RKO (cell line): ENCODE data around the gene UBL3.

Experiments used
- DNase-seq: peaks from one replicate; pipeline ENCODE4 v3.0.0-alpha.2; 2016; ENCODE audit warnings: low spot score

The UBL3 gene

DNA sequence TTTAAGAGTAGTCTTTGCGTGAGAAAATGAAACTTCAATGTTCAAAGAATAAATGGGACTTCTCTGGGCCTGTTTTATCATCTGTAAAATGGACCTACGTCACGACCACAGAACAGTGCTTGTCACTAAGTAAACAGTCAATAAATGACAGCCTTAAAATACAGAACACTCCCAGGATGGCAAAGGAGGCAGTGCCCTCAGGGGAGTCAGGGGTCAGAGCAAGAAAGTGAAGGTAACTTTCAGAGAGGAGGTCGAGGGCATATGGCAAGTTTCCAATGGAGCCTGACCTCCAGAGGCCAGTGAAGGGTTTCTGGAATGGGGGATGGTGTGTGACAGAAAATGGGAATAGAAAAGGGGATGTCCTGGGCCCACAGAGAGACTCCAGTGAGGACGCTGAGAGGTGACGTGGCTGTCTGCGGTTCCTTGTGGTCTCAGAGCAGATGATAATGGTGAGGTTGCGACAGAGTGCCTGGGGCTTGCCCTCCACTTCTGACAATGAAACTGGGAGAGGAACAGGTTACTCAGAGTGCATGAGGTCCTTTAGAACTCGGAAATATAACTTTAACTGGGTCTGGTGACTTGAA is 91.8 kb downstream of the UBL3 start:
- no peak for DNase-seq

DNA sequence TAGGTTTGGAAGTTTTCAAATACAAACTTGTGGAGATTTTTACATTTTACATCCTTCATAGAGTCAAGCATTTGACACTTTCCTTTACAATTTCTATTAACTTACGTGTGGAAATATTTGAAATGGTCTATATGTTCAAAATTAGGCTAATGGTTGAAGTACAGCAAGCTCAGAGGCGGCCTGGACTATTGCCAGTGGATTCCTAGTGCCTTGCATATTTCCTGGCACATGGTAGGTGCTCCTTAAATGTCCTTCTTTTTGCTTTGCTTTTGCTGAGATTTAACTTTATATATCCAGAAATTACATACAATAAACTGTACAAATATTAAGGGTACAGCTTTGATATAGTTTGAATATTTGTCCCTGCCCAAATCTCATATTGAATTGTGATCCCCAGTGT is 93.9 kb downstream of the UBL3 start:
- no peak for DNase-seq

DNA sequence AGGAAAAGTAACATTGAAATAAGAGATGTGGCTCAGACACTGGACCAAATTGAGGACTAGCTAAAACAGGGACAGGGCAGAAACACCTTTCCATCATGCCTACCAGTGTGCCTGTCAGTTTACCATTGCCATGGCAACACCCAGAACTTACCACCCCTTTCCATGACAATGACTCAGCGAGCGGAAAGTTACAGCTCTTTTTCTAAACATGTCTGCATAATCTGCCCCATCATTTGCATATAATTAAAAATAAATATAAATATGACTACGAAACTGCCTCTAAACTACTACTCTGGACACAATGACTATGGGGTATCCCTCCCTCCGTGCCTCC is 96.0 kb downstream of the UBL3 start:
- peak; percentile 35 for DNase-seq

- DNase-seq = no peak
Measured at GRCh38 chr13:29753618-29754472, 96.6 kb downstream of the UBL3 start.

DNA sequence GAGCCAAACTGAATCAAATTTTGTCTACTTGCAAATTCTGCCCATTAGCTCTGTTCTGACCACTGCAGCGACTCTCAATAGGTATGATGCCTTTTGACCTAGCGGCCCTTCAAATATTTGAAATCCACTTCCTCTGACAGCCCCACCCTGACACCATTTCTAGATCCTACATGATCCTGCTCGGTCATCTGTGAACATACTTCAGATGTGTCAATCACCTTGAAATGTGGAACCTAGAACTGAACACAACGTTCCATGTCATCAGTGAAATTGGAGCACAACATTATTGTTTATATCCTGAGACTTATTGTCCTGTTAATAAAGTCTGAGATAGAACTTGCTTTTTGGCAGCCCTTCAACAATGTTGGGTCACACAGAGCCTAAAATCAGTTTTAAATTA is 98.2 kb downstream of the UBL3 start:
- no peak for DNase-seq

DNA sequence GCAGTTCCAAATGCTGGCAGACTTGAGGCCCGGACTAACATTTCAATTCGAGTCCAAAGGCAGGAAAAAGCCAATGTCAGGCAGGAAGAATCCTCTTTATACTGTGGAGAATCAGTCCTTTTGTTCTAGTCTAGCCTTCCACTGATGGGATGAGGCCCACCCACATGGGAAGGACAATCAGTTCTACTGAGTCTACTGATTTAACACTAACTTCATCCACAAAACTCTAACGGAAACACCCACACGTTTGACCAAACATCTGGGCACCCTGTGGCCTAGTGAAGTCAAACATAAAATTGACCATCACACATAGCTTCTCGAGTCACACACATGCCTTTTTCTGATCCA is 100.3 kb downstream of the UBL3 start:
- no peak for DNase-seq

DNA sequence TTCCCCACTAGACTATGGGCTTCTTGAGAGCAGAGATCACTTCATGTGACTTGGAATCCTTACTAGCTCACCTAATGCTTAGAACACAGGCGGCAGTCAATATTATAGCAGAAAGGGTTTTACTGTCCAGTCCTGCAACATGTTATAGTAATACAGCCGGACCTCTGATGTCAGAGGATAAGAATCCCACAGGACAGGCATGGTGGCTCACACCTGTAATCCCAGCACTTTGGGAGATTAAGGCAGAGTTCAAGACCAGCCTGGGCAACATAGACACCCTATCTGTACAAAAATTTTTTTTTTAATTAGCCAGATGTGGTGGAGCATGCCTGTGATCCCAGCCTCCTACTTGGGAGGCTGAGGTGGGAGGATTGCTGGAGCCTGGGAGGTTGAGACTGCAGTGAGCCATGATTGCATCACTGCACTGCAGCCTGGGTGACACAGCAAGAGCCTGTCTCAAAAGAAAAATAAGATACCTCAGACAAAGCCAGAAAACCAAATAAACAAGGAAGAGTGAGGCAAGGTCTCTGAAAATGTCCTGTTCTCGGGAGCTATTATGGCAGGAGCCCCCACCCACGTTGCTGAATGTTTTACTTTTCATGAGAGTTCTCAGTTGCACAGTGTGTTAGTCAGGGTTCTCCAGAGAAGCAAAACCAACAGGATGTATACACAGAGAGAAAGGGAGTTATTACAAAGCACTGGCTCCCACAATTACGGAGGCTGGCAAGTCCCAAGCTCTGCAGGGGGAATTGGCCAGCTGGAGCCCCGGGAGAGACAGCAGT is 100.8 kb downstream of the UBL3 start:
- no peak for DNase-seq

- DNase-seq = no peak
Measured at GRCh38 chr13:29748097-29748496, 102.3 kb downstream of the UBL3 start.

DNA sequence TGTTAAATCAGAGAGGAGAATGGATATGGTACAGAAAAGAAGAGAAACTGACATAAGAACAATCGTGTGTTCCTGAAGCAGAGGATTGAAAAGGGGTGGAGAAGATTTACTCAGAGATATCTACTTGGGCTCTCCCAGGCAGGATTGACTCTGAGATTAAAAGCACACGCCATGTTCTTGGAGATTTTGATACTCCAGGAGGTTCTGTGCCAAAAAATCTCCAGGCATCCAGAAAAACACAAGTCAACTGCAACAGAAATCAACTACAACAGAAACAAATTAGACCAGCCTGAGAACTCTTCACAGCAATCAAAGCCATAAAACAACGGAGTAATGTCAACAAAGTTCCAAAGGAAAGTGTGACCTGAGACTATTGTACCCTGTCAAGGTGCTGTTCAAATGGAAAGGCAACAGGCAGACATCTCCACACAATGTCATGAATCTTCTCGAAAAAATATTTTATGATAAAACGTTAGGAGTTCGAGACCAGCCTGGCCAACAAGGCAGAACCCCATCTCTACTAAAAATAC is 104.2 kb downstream of the UBL3 start:
- DNase-seq = no peak

GRCh38 chr13:29745704-29746103 is 104.7 kb downstream of the UBL3 start:
- no peak for DNase-seq

DNA sequence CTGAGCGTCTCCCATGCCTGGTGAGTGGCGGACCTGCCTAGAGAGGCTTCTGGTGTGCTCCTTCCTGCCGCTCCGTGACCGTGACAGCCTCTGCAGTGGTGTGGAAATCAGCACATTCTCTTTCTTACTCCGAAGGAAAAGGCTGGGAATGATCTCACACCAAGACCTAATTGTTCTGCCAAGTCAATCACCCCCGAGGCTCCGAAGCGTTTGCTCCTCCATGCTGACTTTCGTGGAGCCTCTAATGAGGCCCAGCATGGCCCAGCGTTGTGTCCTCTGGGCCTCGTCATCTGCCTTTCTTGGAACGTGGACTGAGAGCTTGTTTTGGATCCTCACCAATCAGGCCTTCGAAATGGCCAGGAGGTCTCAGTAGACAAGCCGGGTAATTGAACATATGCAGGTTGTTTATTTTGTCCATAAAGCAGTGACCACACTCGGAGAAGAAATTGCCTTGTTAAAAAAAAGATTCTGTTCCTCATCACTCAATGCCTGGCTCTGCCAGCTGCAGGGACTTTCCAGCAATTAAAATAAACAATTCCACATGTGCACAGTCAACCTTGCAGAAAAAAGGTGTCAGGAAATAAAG is 107.1 kb downstream of the UBL3 start:
- no peak for DNase-seq

GRCh38 chr13:29740961-29741360 is 109.5 kb downstream of the UBL3 start:
- DNase-seq = no peak

- no peak for DNase-seq
Measured at GRCh38 chr13:29737061-29737460, 113.4 kb downstream of the UBL3 start.

DNA sequence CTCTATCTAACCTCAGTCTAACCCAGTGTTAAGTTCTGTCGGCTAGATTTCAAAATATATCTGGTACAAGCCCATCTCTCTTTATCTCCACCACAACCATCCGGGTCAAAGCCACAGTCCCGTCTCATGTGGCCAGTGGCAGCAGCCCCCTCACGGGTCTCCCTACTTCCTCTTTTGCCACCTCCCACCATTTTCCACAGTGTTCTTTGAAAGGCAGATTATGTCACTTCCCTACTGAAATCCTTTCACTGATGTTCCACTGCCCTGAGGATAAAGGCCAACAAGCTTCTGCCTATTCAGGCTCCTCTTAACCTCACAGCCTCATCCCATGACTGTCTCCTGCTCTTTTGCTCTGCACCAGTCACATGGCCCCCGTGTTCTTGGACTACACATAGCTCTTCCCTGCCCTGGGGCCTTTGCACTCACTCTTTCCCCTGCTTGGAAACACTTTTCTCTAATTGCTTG is 117.2 kb downstream of the UBL3 start:
- no peak for DNase-seq

DNA sequence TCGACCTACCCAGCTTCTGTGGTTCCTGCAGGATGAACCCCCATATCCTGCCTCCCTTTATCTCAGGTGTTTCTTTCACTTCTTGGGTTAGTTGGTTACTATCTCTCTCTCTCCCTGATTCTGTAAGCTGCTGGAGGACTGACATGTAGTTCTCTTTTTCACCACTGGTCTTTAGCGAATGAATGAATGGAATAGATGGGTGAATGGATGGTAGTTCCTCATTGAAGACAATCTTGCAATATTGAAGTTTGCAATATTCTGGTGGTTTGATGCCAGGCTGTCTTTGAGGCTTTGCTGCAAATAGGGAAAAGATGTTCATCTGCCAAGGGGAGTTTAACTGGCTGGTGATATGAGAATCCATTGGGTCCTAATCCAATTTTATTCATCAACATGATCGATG is 120.2 kb downstream of the UBL3 start:
- no peak for DNase-seq

GRCh38 chr13:29722415-29722814 is 128.0 kb downstream of the UBL3 start:
- DNase-seq = no peak

GRCh38 chr13:29721766-29722165 is 128.7 kb downstream of the UBL3 start:
- no peak for DNase-seq

GRCh38 chr13:29718694-29719093 is 131.7 kb downstream of the UBL3 start:
- DNase-seq = no peak

GRCh38 chr13:29716493-29716892 is 133.9 kb downstream of the UBL3 start:
- DNase-seq = no peak
